ENCODE data around the gene SH2D5.

The SH2D5 gene

GRCh38 chr1:20725189-20726117 lies 7.0 kb downstream of the SH2D5 start:
- in situ Hi-C loops (cut with HindIII; ENCODE audit: low sequenced_read_pairs): no loop called here
- TF ChIP-seq CTCF (IDR thresholded peaks at IDR 0.05; ENCODE audit: low read depth, low read length, missing control alignments): no peak
- DNase-seq (ENCODE audit: low read depth): no peak
- H3K4me3 ChIP-seq (ENCODE audit: low read depth, low read length): no peak overlapping the region

- no peak for TF ChIP-seq CTCF (IDR thresholded peaks at IDR 0.05; ENCODE audit: low read depth, low read length, missing control alignments)
- in situ Hi-C loops (cut with HindIII; ENCODE audit: low sequenced_read_pairs): no loop called here
- no peak overlapping the region for H3K4me3 ChIP-seq (ENCODE audit: low read depth, low read length)
- no peak for DNase-seq (ENCODE audit: low read depth)
These were observed 7.9 kb downstream of the SH2D5 start for GRCh38 chr1:20724364-20725188.

GRCh38 chr1:20723537-20724363 lies 8.8 kb downstream of the SH2D5 start:
- DNase-seq (ENCODE audit: low read depth): no peak
- no peak overlapping the region for H3K4me3 ChIP-seq (ENCODE audit: low read depth, low read length)
- in situ Hi-C loops (cut with HindIII; ENCODE audit: low sequenced_read_pairs): no loop called here
- no peak for TF ChIP-seq CTCF (IDR thresholded peaks at IDR 0.05; ENCODE audit: low read depth, low read length, missing control alignments)

GRCh38 chr1:20723159-20723536 lies 9.4 kb downstream of the SH2D5 start:
- in situ Hi-C loops (cut with HindIII; ENCODE audit: low sequenced_read_pairs): no loop called here
- H3K4me3 ChIP-seq (ENCODE audit: low read depth, low read length): no peak overlapping the region
- DNase-seq (ENCODE audit: low read depth): no peak
- TF ChIP-seq CTCF (IDR thresholded peaks at IDR 0.05; ENCODE audit: low read depth, low read length, missing control alignments): no peak

- TF ChIP-seq CTCF (IDR thresholded peaks at IDR 0.05; ENCODE audit: low read depth, low read length, missing control alignments): no peak
- no peak overlapping the region for H3K4me3 ChIP-seq (ENCODE audit: low read depth, low read length)
- DNase-seq (ENCODE audit: low read depth): no peak
- in situ Hi-C loops (cut with HindIII; ENCODE audit: low sequenced_read_pairs): no loop called here
These were observed 11.1 kb downstream of the SH2D5 start for GRCh38 chr1:20721117-20722061.
